H9 (cell line): ENCODE data around the gene GLRA1. TPM values are rescaled to one million over a fixed set of nuclear protein-coding genes. Genes with fewer than 3 reads are reported as not detected.

ENCODE experiments used
- DNase-seq: peaks from one replicate; pipeline ENCODE4 v3.0.0-alpha.2; 2017
- H2AFZ ChIP-seq: one replicate; pipeline ENCODE4 v1.6.1; 2013; ENCODE audit warnings: mild to moderate bottlenecking, low read length, control low read depth, moderate library complexity
- H2AK5ac ChIP-seq: 2 replicates; pipeline ENCODE4 v1.6.1; 2013; ENCODE audit warnings: low read length, control low read depth, mixed read lengths; ENCODE audit not compliant: insufficient read length
- H2BK120ac ChIP-seq: one replicate; pipeline ENCODE4 v1.6.1; 2013; ENCODE audit warnings: low read depth, mild to moderate bottlenecking, low read length, control low read depth, inconsistent platforms; ENCODE audit not compliant: poor library complexity, severe bottlenecking
- H2BK12ac ChIP-seq: 2 replicates; pipeline ENCODE4 v1.6.1; 2013; ENCODE audit warnings: low read length, control low read depth, mixed read lengths, low read depth; ENCODE audit not compliant: insufficient read length
- H2BK15ac ChIP-seq: 2 replicates; pipeline ENCODE4 v1.6.1; 2013; ENCODE audit warnings: low read depth, low read length, control low read depth
- H2BK20ac ChIP-seq: one replicate; pipeline ENCODE4 v1.6.1; 2013; ENCODE audit warnings: low read depth, mild to moderate bottlenecking, low read length, control low read depth, inconsistent platforms; ENCODE audit not compliant: poor library complexity, severe bottlenecking
- H2BK5ac ChIP-seq: 2 replicates; pipeline ENCODE4 v1.6.1; 2013; ENCODE audit warnings: low read length, control low read depth, mixed read lengths; ENCODE audit not compliant: insufficient read length
- H3K14ac ChIP-seq: 2 replicates; pipeline ENCODE4 v1.6.1; 2013; ENCODE audit warnings: low read length, control low read depth; ENCODE audit not compliant: insufficient read depth
- H3K18ac ChIP-seq: 2 replicates; pipeline ENCODE4 v1.6.1; 2013; ENCODE audit warnings: low read depth, mild to moderate bottlenecking, mixed read lengths, low read length, control low read depth; ENCODE audit not compliant: insufficient read length
- H3K23ac ChIP-seq: 2 replicates; pipeline ENCODE4 v1.6.1; 2013; ENCODE audit warnings: low read length, control low read depth, mixed read lengths, low read depth; ENCODE audit not compliant: insufficient read length
- H3K23me2 ChIP-seq: 2 replicates; pipeline ENCODE4 v1.6.1; 2013; ENCODE audit warnings: low read depth, mild to moderate bottlenecking, mixed read lengths, low read length, control low read depth; ENCODE audit not compliant: insufficient read length, poor library complexity, severe bottlenecking
- H3K27ac ChIP-seq: 2 replicates; pipeline ENCODE4 v1.5.1; 2013; ENCODE audit warnings: low read length, control low read depth, mixed read lengths, low read depth; ENCODE audit not compliant: insufficient read length
- H3K27me3 ChIP-seq: 2 replicates; pipeline ENCODE4 v1.6.1; 2013; ENCODE audit warnings: low read length, control low read depth, inconsistent platforms; ENCODE audit not compliant: insufficient read depth
- H3K4ac ChIP-seq: 2 replicates; pipeline ENCODE4 v1.6.1; 2013; ENCODE audit warnings: low read depth, mild to moderate bottlenecking, control low read depth, inconsistent platforms, low read length, moderate library complexity
- H3K4me1 ChIP-seq: 2 replicates; pipeline ENCODE4 v1.6.1; 2013; ENCODE audit warnings: low read length, control low read depth, inconsistent platforms; ENCODE audit not compliant: insufficient read depth
- H3K4me2 ChIP-seq: 2 replicates; pipeline ENCODE4 v1.6.1; 2013; ENCODE audit warnings: low read length, control low read depth, mixed read lengths; ENCODE audit not compliant: insufficient read length, insufficient read depth
- H3K56ac ChIP-seq: 2 replicates; pipeline ENCODE4 v1.6.1; 2013; ENCODE audit warnings: low read depth, mild to moderate bottlenecking, mixed read lengths, low read length, control low read depth; ENCODE audit not compliant: insufficient read length
- H3K79me1 ChIP-seq: 2 replicates; pipeline ENCODE4 v1.6.1; 2013; ENCODE audit warnings: low read depth, mild to moderate bottlenecking, moderate library complexity, low read length, control low read depth, inconsistent platforms; ENCODE audit not compliant: insufficient read depth, poor library complexity, severe bottlenecking
- H3K79me2 ChIP-seq: 2 replicates; pipeline ENCODE4 v1.6.1; 2013; ENCODE audit warnings: low read length, control low read depth, inconsistent platforms; ENCODE audit not compliant: insufficient read depth
- H3K9ac ChIP-seq: 2 replicates; pipeline ENCODE4 v1.6.1; 2013; ENCODE audit warnings: low read length, control low read depth, mixed read lengths; ENCODE audit not compliant: insufficient read length; ENCODE audit errors: extremely low read depth
- H3K9me3 ChIP-seq: one replicate; pipeline ENCODE4 v1.6.1; 2013; ENCODE audit warnings: low read depth, low read length, inconsistent platforms; ENCODE audit not compliant: control insufficient read depth
- H3T11ph ChIP-seq: one replicate; pipeline ENCODE4 v1.6.1; 2013; ENCODE audit warnings: mild to moderate bottlenecking, low read length, control low read depth, inconsistent platforms
- H4K20me1 ChIP-seq: one replicate; pipeline ENCODE4 v1.6.1; 2013; ENCODE audit not compliant: control insufficient read depth, insufficient read length, insufficient read depth
- H4K5ac ChIP-seq: 2 replicates; pipeline ENCODE4 v1.6.1; 2013; ENCODE audit warnings: low read depth, mild to moderate bottlenecking, mixed read lengths, low read length, control low read depth; ENCODE audit not compliant: insufficient read length
- H4K8ac ChIP-seq: replicated peaks from 2 replicates; pipeline ENCODE4 v1.6.1; 2013; ENCODE audit warnings: low read length, control low read depth, mixed read lengths, low read depth; ENCODE audit not compliant: insufficient read length
- H4K91ac ChIP-seq: 2 replicates; pipeline ENCODE4 v1.6.1; 2013; ENCODE audit warnings: low read depth, mild to moderate bottlenecking, moderate library complexity, mixed read lengths, low read length, control low read depth; ENCODE audit not compliant: insufficient read length
- H3K27ac Mint-ChIP-seq, 3 experiments: 2 replicates in 2 of 3; 3 replicates in 1 of 3; pipeline ENCODE4 v1.8.0; 2020 to 2021; ENCODE audit warnings: mixed read lengths in 3 of 3, mild to moderate bottlenecking in 1 of 3, moderate library complexity in 1 of 3
- H3K27me3 Mint-ChIP-seq: 2 replicates; pipeline ENCODE4 v1.8.0; 2021; ENCODE audit warnings: low read depth, mild to moderate bottlenecking, moderate library complexity, mixed read lengths
- H3K36me3 Mint-ChIP-seq, 3 experiments: 2 replicates in 2 of 3; 3 replicates in 1 of 3; pipeline ENCODE4 v1.8.0; 2020 to 2021; ENCODE audit warnings: low read depth in 3 of 3, mixed read lengths in 3 of 3; ENCODE audit not compliant: insufficient read depth in 1 of 3
- H3K4me1 Mint-ChIP-seq, 2 experiments: 2 replicates each; pipeline ENCODE4 v1.8.0; 2020; ENCODE audit warnings: mixed read lengths in 2 of 2
- H3K4me3 Mint-ChIP-seq, 2 experiments: 2 replicates in 1 of 2; 3 replicates in 1 of 2; pipeline ENCODE4 v1.8.0; 2020 to 2021; ENCODE audit warnings: mild to moderate bottlenecking in 2 of 2, mixed read lengths in 2 of 2, moderate library complexity in 1 of 2
- H3K9me3 Mint-ChIP-seq, 2 experiments: 2 replicates in 1 of 2; 3 replicates in 1 of 2; pipeline ENCODE4 v1.8.0; 2020; ENCODE audit warnings: mild to moderate bottlenecking in 2 of 2, mixed read lengths in 2 of 2, moderate library complexity in 1 of 2
- WGBS: extraction: QIAGEN DNeasy Blood & Tissue Kit; methylation state at CpG from one replicate; pipeline ENCODE4 v1.1.7; 2013; ENCODE audit warnings: missing lambda C conversion rate, low lambda C conversion rate, mixed read lengths; ENCODE audit not compliant: insufficient read length; ENCODE audit errors: extremely low coverage; 5-methylcytosine and 5-hydroxymethylcytosine counted together
- total RNA-seq: library from RNA; stranded (reverse); gene quantifications from 2 replicates; pipeline ENCODE4 v1.2.1, GENCODE V29; 2021
- TF ChIP-seq, protein P1 (sequence below): fragments of 200-600 bp; sonication (generic); conservative IDR thresholded peaks from 3 replicates; pipeline ENCODE4 v1.8.0; 2021; ENCODE audit warnings: antibody characterized with exemption, mild to moderate bottlenecking

GLRA1 gene
- total RNA-seq, 1 experiment from 2014 or later, result not detected

- Histone ChIP-seq H2AK5ac (no peak overlapping the region), H3K23ac (no peak overlapping the region), H2BK20ac (no peak overlapping the region), H3K4me1 (no peaks in the 10 kb centered on the region), H3K27ac (no peak overlapping the region), H3K4ac (no peak overlapping the region), H3K4me2 (no peak overlapping the region), H4K8ac (no peak overlapping the region), H2BK15ac (no peak overlapping the region), H3T11ph (no peak overlapping the region), H3K14ac (no peak overlapping the region), H3K9me3 (no peaks in the 10 kb centered on the region), H2AFZ (no peak overlapping the region), H4K20me1 (no peaks in the 10 kb centered on the region), H3K9ac (no peak overlapping the region), H2BK5ac (no peak overlapping the region), H4K5ac (no peak overlapping the region), H3K79me2 (no peaks in the 10 kb centered on the region), H3K79me1 (no peaks in the 10 kb centered on the region), H2BK12ac (no peak overlapping the region), H2BK120ac (no peak overlapping the region), H3K27me3 (no peaks in the 10 kb centered on the region), H3K23me2 (no peaks in the 10 kb centered on the region), H3K56ac (no peak overlapping the region), H3K18ac (no peak overlapping the region), H4K91ac (no peak overlapping the region)
- Mint-ChIP-seq H3K4me1 (peaks cover 4 to 6% of the 10 kb centered on the region in 2 experiments; a peak in 2 of 4 replicates), H3K27ac (no peak overlapping the region), H3K27me3 (no peaks in the 10 kb centered on the region), H3K4me3 (no peak overlapping the region), H3K9me3 (no peaks in the 10 kb centered on the region), H3K36me3 (peaks cover 35 to 87% (median 64%) of the 10 kb centered on the region in 3 experiments; a peak in 6 of 7 replicates)
- no CpG with 5 or more reads among the region's 1 CpG for WGBS
- TF ChIP-seq, protein P1, sequence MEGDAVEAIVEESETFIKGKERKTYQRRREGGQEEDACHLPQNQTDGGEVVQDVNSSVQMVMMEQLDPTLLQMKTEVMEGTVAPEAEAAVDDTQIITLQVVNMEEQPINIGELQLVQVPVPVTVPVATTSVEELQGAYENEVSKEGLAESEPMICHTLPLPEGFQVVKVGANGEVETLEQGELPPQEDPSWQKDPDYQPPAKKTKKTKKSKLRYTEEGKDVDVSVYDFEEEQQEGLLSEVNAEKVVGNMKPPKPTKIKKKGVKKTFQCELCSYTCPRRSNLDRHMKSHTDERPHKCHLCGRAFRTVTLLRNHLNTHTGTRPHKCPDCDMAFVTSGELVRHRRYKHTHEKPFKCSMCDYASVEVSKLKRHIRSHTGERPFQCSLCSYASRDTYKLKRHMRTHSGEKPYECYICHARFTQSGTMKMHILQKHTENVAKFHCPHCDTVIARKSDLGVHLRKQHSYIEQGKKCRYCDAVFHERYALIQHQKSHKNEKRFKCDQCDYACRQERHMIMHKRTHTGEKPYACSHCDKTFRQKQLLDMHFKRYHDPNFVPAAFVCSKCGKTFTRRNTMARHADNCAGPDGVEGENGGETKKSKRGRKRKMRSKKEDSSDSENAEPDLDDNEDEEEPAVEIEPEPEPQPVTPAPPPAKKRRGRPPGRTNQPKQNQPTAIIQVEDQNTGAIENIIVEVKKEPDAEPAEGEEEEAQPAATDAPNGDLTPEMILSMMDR, result no peak
- DNase-seq, result no peak
Observed at GRCh38 chr5:151810449-151810848, 114.2 kb downstream of the GLRA1 start.
